ENCODE measurements around the gene MAL. TPM values are rescaled to one million over a fixed set of nuclear protein-coding genes. Genes with fewer than 3 reads are reported as not detected.

MAL gene
- total RNA-seq, 1 experiment from 2014 or later = not detected

GRCh38 chr2:95016616-95017015, 8.9 kb upstream of the MAL start:
- DNase-seq (ENCODE audit: low spot score) = no peak

GRCh38 chr2:95017071-95017501, 8.4 kb upstream of the MAL start:
- DNase-seq (ENCODE audit: low spot score) = no peak

- no peak for DNase-seq (ENCODE audit: low spot score)
Measured at GRCh38 chr2:95017836-95018235, 7.7 kb upstream of the MAL start.

- no peak for DNase-seq (ENCODE audit: low spot score)
Measured at GRCh38 chr2:95018301-95018700, 7.2 kb upstream of the MAL start.

GRCh38 chr2:95018861-95019550, 6.5 kb upstream of the MAL start:
- no peak for DNase-seq (ENCODE audit: low spot score)

- no peak for DNase-seq (ENCODE audit: low spot score)
Measured at GRCh38 chr2:95019572-95019971, 5.9 kb upstream of the MAL start.

GRCh38 chr2:95020275-95021022, 5.1 kb upstream of the MAL start:
- DNase-seq (ENCODE audit: low spot score) = no peak

- no peak for DNase-seq (ENCODE audit: low spot score)
Measured at GRCh38 chr2:95021023-95021416, 4.5 kb upstream of the MAL start.

- DNase-seq (ENCODE audit: low spot score) = no peak
Measured at GRCh38 chr2:95021847-95022246, 3.7 kb upstream of the MAL start.

- peak; percentile 87 for DNase-seq (ENCODE audit: low spot score)
Measured at GRCh38 chr2:95022309-95023221, 2.9 kb upstream of the MAL start.

GRCh38 chr2:95023222-95023597, 2.3 kb upstream of the MAL start:
- DNase-seq (ENCODE audit: low spot score) = peak; percentile 71

GRCh38 chr2:95024371-95024770, 1.1 kb upstream of the MAL start:
- DNase-seq (ENCODE audit: low spot score) = no peak

- no peak for DNase-seq (ENCODE audit: low spot score)
Measured at GRCh38 chr2:95024960-95025405, 525 bp upstream of the MAL start.

GRCh38 chr2:95026471-95027368, 1.2 kb downstream of the MAL start:
- no peak for DNase-seq (ENCODE audit: low spot score)

GRCh38 chr2:95027369-95027720, 1.8 kb downstream of the MAL start:
- no peak for DNase-seq (ENCODE audit: low spot score)

- DNase-seq (ENCODE audit: low spot score) = peak; percentile 69
Measured at GRCh38 chr2:95029898-95030341, 4.4 kb downstream of the MAL start.

GRCh38 chr2:95030496-95030895, 5.0 kb downstream of the MAL start:
- DNase-seq (ENCODE audit: low spot score) = no peak

- DNase-seq (ENCODE audit: low spot score) = no peak
Measured at GRCh38 chr2:95031076-95031725, 5.7 kb downstream of the MAL start.

GRCh38 chr2:95031726-95032116, 6.2 kb downstream of the MAL start:
- peak; percentile 69 for DNase-seq (ENCODE audit: low spot score)

- no peak for DNase-seq (ENCODE audit: low spot score)
Measured at GRCh38 chr2:95032341-95032740, 6.8 kb downstream of the MAL start.

Measured in HT-29 (cell line).